Measurements from ENCODE around the gene NOTUM.
A peak's percentile ranks its signal among the peaks of the same experiment; 100 is the strongest.

The NOTUM gene

GRCh38 chr17:81961087-81961511, at the start of gene NOTUM:
NOTUM (minus strand) TSS chr17:81961187; CDS start chr17:81960909, 278 bp downstream.
- no peak for DNase-seq (ENCODE audit: low read depth in 2 of 2)

DNA sequence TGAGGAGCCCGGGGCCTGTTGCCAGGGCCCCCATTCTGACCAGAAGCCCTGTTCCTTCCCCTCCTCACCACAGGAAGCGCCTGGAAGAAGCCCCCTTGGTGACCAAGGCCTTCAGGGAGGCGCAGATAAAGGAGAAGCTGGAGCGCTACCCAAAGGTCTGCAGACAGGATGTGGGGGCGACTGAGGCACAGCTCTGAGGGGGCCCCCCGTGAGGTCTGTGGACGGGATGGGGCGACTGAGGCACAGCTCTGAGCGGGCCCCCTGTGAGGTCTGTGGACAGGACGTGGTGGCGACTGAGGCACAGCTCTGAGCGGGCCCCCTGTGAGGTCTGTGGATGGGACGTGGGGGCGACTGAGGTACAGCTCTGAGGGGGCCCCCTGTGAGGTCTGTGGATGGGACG, 48.4 kb upstream of the NOTUM start:
- no peak for DNase-seq (ENCODE audit: low read depth in 2 of 2)

- DNase-seq (ENCODE audit: low read depth in 2 of 2): no peak
These were observed 48.0 kb upstream of the NOTUM start for GRCh38 chr17:82008941-82009405.

DNA sequence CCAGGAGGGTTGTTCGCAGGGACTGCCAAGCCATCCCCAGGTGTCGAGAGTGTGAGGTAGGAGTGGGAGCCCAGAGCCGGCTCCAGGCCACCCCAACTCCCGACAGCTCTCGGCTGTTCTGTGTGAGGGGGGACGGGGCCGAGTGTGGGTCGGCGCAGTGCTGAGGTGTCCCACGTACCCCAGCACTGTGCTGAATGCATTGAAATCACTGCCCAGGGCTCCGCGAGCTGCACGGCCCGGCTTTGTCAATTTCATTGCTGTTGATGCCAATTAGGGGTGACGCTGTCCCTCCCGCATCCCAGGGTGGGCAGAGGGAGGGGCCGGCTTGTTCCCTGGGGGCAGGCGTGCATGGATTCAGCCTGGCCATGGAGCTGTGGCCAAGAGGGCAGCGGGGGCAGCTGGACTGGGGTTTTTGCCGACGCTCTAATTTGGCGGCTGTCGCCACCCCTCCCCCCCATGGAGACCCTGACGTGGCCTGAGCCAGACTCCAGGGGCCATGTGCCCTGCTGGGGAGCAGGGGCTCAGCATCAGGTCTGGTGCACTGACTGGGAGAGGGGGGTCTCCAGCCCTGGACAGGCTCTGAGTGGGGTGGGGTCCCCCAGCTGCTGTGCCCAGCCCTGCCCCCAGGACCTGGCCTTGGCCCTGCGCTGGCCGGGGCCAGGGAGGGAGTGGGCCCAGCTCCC, 47.4 kb upstream of the NOTUM start:
- DNase-seq (ENCODE audit: low read depth in 2 of 2): no peak

DNA sequence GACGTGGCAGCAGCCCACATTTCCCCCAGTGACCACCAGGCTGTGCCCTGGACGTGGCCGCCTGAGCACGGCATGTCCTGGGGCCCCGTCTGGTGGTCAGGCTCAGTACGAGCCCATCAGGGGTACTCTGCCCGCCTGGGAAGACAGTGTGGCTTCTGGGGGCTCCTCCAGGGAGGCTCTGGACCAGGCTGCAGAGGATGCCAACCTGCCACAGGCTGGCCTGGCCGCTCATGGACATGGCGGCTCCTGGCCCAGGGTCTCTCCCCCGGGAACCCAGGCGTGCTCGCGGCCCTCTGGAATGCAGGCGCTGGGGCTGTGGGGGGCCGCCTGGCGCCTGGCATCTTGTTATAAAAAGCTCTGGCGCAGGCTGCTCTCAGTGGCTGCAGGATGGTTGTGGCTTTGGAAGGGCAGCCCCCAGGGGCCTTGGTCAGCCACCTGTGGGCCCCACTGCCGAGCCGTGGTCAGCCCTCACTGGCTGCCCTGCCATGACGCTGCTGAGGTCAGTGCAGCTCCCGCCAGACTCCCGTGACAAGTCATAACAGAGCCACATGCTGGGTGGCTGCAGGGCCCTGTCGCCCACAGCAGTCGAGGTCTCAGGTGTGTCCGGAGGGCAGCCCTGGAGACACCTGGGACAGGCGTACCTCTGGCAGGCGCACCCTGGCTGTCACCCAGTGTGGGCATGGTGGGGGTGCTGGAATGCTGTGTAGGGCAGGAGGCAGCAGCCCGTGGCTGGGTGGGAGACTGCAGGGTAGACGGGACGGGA, 46.7 kb upstream of the NOTUM start:
- no peak for DNase-seq (ENCODE audit: low read depth in 2 of 2)

DNA sequence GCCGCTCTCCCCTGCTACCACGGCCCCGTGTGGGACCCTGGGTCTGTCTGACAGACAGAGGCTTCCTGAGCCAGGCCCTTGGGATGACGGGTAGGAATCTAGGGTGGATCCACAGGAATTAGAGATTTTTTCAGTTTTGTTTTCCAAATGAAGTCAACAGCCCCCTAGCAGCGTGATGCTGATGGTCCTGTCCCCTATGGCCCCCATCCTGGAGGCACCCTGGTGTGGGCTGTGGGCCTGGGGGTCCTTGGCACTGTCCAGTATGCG, 46.2 kb upstream of the NOTUM start:
- DNase-seq (ENCODE audit: low read depth in 2 of 2): no peak

GRCh38 chr17:82006468-82007227, 45.7 kb upstream of the NOTUM start:
- DNase-seq (ENCODE audit: low read depth in 2 of 2): no peak

- DNase-seq (ENCODE audit: low read depth in 2 of 2): no peak
These were observed 44.8 kb upstream of the NOTUM start for GRCh38 chr17:82005701-82006348.

GRCh38 chr17:82004517-82005455, 43.8 kb upstream of the NOTUM start:
- DNase-seq (ENCODE audit: low read depth in 2 of 2): no peak

DNA sequence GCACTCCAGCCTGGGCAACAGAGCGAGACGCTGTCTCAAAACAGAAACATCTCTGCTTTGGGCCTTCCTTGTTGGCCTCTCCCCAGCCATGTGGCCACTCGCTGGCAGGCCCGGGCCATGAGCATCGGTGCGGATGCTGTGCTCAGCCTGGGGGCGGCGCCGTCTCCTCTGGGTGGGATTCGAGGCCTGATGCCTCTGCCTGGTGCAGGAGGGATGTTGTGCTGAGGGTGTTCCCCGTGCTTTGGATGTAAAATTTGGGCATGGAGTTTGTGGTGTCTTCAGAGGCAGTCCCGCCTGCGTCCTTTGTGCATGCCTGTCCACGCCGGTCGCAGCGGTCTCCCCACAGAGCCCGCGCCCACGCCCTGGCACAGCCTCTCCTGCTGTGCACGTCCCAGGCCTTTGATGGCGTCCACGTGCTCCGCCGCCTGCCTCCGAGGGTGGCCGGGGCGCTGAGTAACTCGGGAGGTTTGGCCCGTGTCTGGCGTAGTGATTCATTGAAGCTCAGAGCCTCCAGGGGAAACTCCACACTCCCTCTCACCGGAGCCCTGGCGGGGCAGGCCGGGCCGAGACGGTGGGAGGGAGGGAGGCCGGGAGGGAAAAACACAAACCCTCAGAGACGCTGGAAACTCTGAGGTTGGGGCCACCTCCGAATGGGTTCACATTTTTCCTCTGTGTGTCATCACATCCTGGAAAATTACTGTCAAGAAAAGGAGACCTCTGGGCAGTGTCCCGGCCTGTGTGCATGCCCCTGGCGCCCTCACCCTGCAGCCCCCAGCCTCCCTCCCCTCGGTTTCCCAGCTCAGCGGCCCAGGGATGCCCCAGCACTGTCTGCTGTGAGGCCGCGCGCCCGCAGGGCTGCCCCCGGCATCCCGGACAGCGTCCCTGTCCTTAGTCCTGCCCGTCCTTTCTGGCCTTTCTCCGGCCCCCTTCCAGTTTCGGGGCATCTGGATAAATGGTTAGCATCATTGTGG, 42.7 kb upstream of the NOTUM start:
- peak; percentile 82 to 87 for DNase-seq (ENCODE audit: low read depth in 2 of 2)

GRCh38 chr17:82001571-82002056, 40.6 kb upstream of the NOTUM start:
- no peak for DNase-seq (ENCODE audit: low read depth in 2 of 2)

DNA sequence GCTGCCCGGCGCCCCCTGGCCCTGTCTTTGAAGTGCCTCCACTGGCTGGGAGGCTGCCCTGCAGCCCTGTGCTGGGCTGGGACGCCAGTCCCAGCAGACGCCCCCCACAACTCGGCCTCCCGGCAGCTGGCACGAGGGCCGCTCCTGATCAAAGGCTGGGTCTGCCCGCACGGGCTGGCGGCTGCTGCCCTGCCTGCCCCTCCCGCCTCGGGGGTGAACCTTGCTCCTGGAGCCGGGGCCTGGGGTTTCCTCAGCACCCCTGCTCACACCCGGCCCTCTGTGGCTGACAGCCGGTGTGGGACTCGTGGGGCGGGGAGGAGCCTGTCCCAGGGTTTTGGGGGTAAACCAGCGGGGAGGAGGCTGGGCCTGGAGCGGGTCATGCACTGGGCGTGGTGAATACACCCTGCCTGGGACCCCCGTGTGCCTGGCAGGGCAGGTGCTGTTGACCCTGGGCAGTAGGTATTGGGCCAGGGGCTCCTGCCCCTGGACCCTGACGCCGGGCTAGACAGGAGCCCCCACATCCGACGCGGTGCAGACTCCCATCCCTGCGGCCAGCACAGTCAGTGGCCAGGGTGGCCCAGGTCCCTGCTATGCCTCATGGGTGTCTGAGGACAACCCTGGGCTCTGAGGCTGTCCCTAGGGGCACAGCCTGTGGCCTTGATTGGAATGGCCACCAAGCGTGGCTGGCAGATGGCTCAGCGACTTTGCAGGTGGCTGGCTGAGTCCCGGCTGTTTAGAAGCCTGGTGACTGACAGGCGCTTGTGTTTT, 40.0 kb upstream of the NOTUM start:
- no peak for DNase-seq (ENCODE audit: low read depth in 2 of 2)

DNA sequence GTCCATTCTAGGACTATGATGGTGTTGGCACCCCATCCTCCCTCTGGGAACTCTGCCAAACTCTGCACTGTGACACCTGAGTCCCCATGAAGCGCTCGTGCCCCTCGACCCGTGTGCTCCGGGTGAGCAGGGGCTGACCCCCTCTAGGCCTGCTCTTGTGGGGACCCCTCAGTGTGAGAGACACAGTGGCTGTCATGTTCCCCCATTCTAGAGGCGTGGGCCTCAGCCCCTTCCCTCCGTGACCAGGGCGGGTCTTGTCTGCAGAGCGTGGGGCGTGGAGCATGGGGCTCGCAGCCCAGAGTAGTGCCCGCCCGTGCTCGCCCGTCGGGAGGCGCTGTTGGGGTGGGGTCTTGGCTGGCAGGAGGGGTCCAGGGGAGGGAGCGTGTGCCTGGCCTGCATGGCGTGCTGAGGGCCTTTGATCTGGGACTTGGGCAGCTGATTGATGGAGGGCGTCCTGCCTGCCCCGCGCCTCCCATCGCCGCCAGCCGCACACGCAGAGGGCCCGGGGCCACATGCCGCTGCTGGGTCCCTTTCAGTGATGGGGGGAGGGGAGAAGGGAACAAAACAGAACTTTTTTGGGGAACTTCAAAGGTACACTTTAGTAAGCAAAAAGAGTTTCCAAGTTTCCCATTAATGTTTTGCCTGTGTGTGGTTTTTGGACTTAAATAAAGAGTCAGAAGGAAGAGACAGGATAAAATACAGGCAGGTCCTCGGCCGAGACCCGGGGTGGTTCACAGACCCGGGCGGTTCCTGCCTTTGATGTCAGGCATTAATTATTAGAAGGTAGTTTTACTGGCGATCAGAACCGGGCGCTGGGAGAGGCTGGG, 39.2 kb upstream of the NOTUM start:
- no peak for DNase-seq (ENCODE audit: low read depth in 2 of 2)

GRCh38 chr17:81999587-81999975, 38.6 kb upstream of the NOTUM start:
- no peak for DNase-seq (ENCODE audit: low read depth in 2 of 2)

GRCh38 chr17:81998691-81999438, 37.9 kb upstream of the NOTUM start:
- no peak for DNase-seq (ENCODE audit: low read depth in 2 of 2)

DNA sequence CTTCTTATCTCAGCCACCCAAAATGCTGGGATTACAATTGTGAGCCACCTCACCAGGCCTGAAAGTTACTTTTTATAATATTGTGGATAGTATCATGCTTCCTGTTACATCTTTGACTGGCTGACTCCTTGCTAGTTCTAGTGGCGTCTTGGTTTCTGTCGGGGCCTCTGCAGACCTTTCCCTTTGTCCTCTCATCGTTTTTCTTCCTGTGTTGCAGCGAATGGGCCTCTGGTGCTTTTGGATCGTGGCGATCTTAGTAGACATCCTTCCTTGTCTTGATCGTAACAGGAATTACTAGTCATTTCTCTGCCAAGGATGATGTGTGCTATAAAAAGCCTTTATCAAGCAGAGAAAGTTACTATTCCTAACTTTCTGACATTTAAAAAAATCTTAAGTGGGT, 37.2 kb upstream of the NOTUM start:
- DNase-seq (ENCODE audit: low read depth in 2 of 2): no peak

- DNase-seq (ENCODE audit: low read depth in 2 of 2): no peak
These were observed 35.9 kb upstream of the NOTUM start for GRCh38 chr17:81996757-81997441.

Measured in fibroblast of skin of left biceps (primary cell).